Lower leg skin (tissue), 4 donors: ENCODE measurements around the gene NOTCH3. TPM values are rescaled to one million over a fixed set of nuclear protein-coding genes. Genes with fewer than 3 reads are reported as not detected.

Experiments
- DNase-seq, 2 donors: peaks; one replicate each; pipeline ENCODE4 v3.0.0-alpha.2; 2019; ENCODE audit warnings: low spot score in 2 of 2
- H3K4me3 ChIP-seq: fragments of 200-600 bp; sonication (generic); 2 replicates; pipeline ENCODE4 v1.5.1; 2017; ENCODE audit warnings: mild to moderate bottlenecking, low read depth; ENCODE audit not compliant: poor library complexity, severe bottlenecking
- CTCF ChIP-seq, 3 donors: fragments of 450-650 bp; IDR thresholded peaks; one replicate each; pipeline ENCODE4 v1.5.1; 2016; ENCODE audit warnings: antibody characterized with exemption in 3 of 3, mild to moderate bottlenecking in 3 of 3, moderate library complexity in 2 of 3
- POLR2A ChIP-seq, 2 donors: fragments of 450-650 bp; IDR thresholded peaks; one replicate each; pipeline ENCODE4 v1.6.1; 2016 to 2017; ENCODE audit warnings: antibody characterized with exemption in 2 of 2, mild to moderate bottlenecking in 1 of 2, moderate library complexity in 1 of 2
- WGBS, 2 donors: methylation state at CpG; one replicate each; pipeline ENCODE4 v1.1.5; 2018; 5-methylcytosine and 5-hydroxymethylcytosine counted together
- intact Hi-C: fragments of 100-400 bp; cut with DNase I; formaldehyde crosslinking; loops from one replicate; pipeline ENCODE4 v1.15.0; 2023; ENCODE audit warnings: low total_unique reads
- total RNA-seq, 4 donors: library from RNA; depleted of rRNA; stranded (reverse); fragments of >200 nt; gene quantifications; one replicate each; pipeline ENCODE4 v1.1.0, GENCODE V29; 2016

NOTCH3 gene
- total RNA-seq, 4 donors from 2014 or later, result 215 to 332 (median 251) TPM

GRCh38 chr19:15156391-15156790 lies 44.4 kb downstream of the NOTCH3 start:
- DNase-seq, result no peak
- intact Hi-C loops, result no loop called here
- WGBS, 2 donors, result 86 to 87% methylated on average over 4 of the region's 4 CpGs
- no peak overlapping the region for H3K4me3 ChIP-seq
- TF ChIP-seq CTCF (IDR thresholded peaks at IDR 0.05) (no peak), POLR2A (IDR thresholded peaks at IDR 0.05) (no peak)

GRCh38 chr19:15155296-15155695 lies 45.5 kb downstream of the NOTCH3 start:
- TF ChIP-seq POLR2A (IDR thresholded peaks at IDR 0.05) (no peak), CTCF (IDR thresholded peaks at IDR 0.05) (no peak)
- WGBS, 2 donors, result 89 to 92% methylated on average over 5 of the region's 5 CpGs
- intact Hi-C loops, result no loop called here
- no peak overlapping the region for H3K4me3 ChIP-seq
- no peak for DNase-seq

- no peak overlapping the region for H3K4me3 ChIP-seq
- TF ChIP-seq CTCF (IDR thresholded peaks at IDR 0.05) (no peak), POLR2A (IDR thresholded peaks at IDR 0.05) (no peak)
- intact Hi-C loops, result loop anchor here (5.0 kb wide), 1 partner anchor 62 kb away; no protein-coding TSS in a partner anchor
- 91 to 97% methylated on average over 3 of the region's 3 CpGs for WGBS, 2 donors
- DNase-seq, result no peak
Observed at GRCh38 chr19:15154002-15154612, 46.7 kb downstream of the NOTCH3 start.

- intact Hi-C loops, result loop anchor here (5.0 kb wide), 1 partner anchor 57 kb away; no protein-coding TSS in a partner anchor
- TF ChIP-seq POLR2A (IDR thresholded peaks at IDR 0.05) (no peak), CTCF (IDR thresholded peaks at IDR 0.05) (no peak)
- DNase-seq, result no peak
- H3K4me3 ChIP-seq, result no peak overlapping the region
- 60 to 67% methylated on average over 5 of the region's 5 CpGs for WGBS, 2 donors
Observed at GRCh38 chr19:15149737-15150136, 51.1 kb downstream of the NOTCH3 start.

- TF ChIP-seq CTCF (IDR thresholded peaks at IDR 0.05), result no peak
- TF ChIP-seq POLR2A (IDR thresholded peaks at IDR 0.05), result no peak
- WGBS, 2 donors, result 83 to 94% methylated on average over 1 of the region's 1 CpG
- intact Hi-C loops, result no loop called here
- DNase-seq, result no peak
- no peak overlapping the region for H3K4me3 ChIP-seq
Observed at GRCh38 chr19:15147090-15147489, 53.7 kb downstream of the NOTCH3 start.
